Spinal cord (tissue), 10 donors: Measurements from ENCODE around the gene COL23A1. TPM values are rescaled to one million over a fixed set of nuclear protein-coding genes. Genes with fewer than 3 reads are reported as not detected.

ENCODE experiments used
- DNase-seq, 6 donors: peaks; one replicate each; pipeline versions ENCODE4 v3.0.0 to v3.0.0-alpha.2; 2013 to 2015; ENCODE audit warnings: low spot score in 6 of 6, low read depth in 4 of 6
- H3K27ac ChIP-seq: one replicate; pipeline ENCODE4 v1.5.1; 2013; ENCODE audit warnings: low read depth, low read length, control low read depth
- H3K27me3 ChIP-seq: one replicate; pipeline ENCODE4 v1.6.1; 2013; ENCODE audit warnings: low read length; ENCODE audit not compliant: control insufficient read depth, insufficient read depth
- H3K36me3 ChIP-seq: one replicate; pipeline ENCODE4 v1.6.1; 2013; ENCODE audit warnings: low read length; ENCODE audit not compliant: control insufficient read depth, insufficient read depth
- H3K4me1 ChIP-seq: one replicate; pipeline ENCODE4 v1.6.1; 2013; ENCODE audit warnings: low read length; ENCODE audit not compliant: control insufficient read depth, insufficient read depth
- H3K4me3 ChIP-seq: one replicate; pipeline ENCODE4 v1.5.1; 2013; ENCODE audit warnings: low read depth, low read length, control low read depth
- H3K9me3 ChIP-seq: one replicate; pipeline ENCODE4 v1.6.1; 2013; ENCODE audit warnings: low read length; ENCODE audit not compliant: control insufficient read depth, insufficient read depth
- WGBS: methylation state at CpG from one replicate; pipeline ENCODE4 v1.1.5; 2013; ENCODE audit warnings: missing lambda C conversion rate; ENCODE audit not compliant: insufficient coverage; 5-methylcytosine and 5-hydroxymethylcytosine counted together
- polyA plus RNA-seq, 2 donors: library from polyadenylated mRNA; unstranded; fragments of 120-200 nt; gene quantifications; one replicate each; pipeline ENCODE4 v1.2.1, GENCODE V29; 2013; ENCODE audit not compliant: insufficient read length in 2 of 2
- total RNA-seq, 2 donors: library from RNA; depleted of rRNA in 1 of 2; stranded (reverse); fragments of 120-200 nt in 1 of 2; fragments of >200 nt in 1 of 2; gene quantifications; one replicate each; pipeline versions ENCODE4 v1.2.3 to v1.2.4, GENCODE V29; 2013 to 2014
- donor health status: healthy.

The COL23A1 gene
- total and polyA plus RNA-seq, 4 donors = 2.8 to 9.7 (median 8.0) TPM

DNA sequence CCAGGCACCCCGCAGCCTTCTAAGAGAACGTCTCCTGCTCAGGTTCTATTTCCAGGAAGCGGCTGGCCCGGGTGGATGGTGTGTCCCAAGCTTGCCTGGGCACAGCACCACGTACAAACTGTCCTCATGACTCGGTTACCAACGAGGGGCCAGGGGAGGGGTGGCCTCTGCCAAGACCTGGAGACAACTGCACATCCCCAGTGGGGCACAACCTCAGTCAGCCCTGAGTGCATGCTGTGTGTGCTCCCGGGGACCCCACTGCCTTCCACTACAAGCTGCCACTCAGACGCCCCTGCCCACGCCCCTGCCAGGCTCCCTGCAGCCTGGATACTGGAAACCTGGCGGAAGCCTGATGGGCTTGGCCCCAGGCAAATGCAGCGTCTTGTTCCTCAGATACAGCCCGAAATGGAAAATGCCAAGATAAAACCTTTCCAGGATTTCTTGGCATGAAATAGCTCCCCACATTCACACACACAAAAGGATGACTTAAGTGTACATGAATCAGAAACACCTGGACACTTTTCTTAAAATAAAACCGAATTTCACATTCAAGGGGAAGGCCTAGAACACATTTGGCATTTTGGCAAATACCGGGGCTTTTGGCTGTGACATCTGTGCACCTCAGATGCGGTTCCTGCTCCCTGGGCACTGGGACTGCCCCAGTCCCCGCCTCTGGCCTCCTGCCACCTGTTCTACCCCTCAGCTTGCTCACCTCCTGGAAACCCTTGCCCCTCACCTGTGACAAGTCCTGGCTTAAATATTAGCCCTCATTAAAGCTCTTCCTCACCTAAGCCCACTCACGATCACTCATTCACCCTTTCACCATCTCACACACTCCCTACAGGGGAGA is 62.5 kb downstream of the COL23A1 start:
- peak in 2 of 6 donors; percentile 8 to 41 for DNase-seq
- Histone ChIP-seq H3K4me3 (no peak overlapping the region), H3K36me3 (no peaks in the 10 kb centered on the region), H3K4me1 (peaks cover 21% of the 10 kb centered on the region), H3K27me3 (no peaks in the 10 kb centered on the region), H3K9me3 (no peaks in the 10 kb centered on the region), H3K27ac (no peak overlapping the region)
- WGBS = 59% methylated on average over 17 of the region's 18 CpGs

- Histone ChIP-seq H3K27me3 (no peaks in the 10 kb centered on the region), H3K9me3 (no peaks in the 10 kb centered on the region), H3K4me1 (peaks cover 21% of the 10 kb centered on the region), H3K27ac (no peak overlapping the region), H3K4me3 (no peak overlapping the region), H3K36me3 (no peaks in the 10 kb centered on the region)
- DNase-seq = no peak
- 72% methylated on average over 10 of the region's 14 CpGs for WGBS
These were observed 63.3 kb downstream of the COL23A1 start for GRCh38 chr5:178526773-178527457.

- H3K4me3 ChIP-seq = no peak overlapping the region
- no peak for DNase-seq
- H3K27me3 ChIP-seq = no peaks in the 10 kb centered on the region
- 87% methylated on average over 11 of the region's 12 CpGs for WGBS
- H3K27ac ChIP-seq = no peak overlapping the region
- H3K36me3 ChIP-seq = no peaks in the 10 kb centered on the region
- no peaks in the 10 kb centered on the region for H3K9me3 ChIP-seq
- peaks cover 21% of the 10 kb centered on the region for H3K4me1 ChIP-seq
These were observed 64.1 kb downstream of the COL23A1 start for GRCh38 chr5:178525906-178526732.

- H3K4me3 ChIP-seq = no peak overlapping the region
- H3K9me3 ChIP-seq = no peaks in the 10 kb centered on the region
- 90% methylated on average over 9 of the region's 10 CpGs for WGBS
- peaks cover 21% of the 10 kb centered on the region for H3K4me1 ChIP-seq
- DNase-seq = no peak
- no peaks in the 10 kb centered on the region for H3K36me3 ChIP-seq
- no peak overlapping the region for H3K27ac ChIP-seq
- no peaks in the 10 kb centered on the region for H3K27me3 ChIP-seq
These were observed 65.9 kb downstream of the COL23A1 start for GRCh38 chr5:178524093-178524882.

GRCh38 chr5:178522361-178522760 is 67.8 kb downstream of the COL23A1 start:
- 96% methylated on average over 14 of the region's 14 CpGs for WGBS
- peaks cover 16% of the 10 kb centered on the region for H3K4me1 ChIP-seq
- no peak overlapping the region for H3K27ac ChIP-seq
- no peaks in the 10 kb centered on the region for H3K9me3 ChIP-seq
- H3K36me3 ChIP-seq = no peaks in the 10 kb centered on the region
- H3K4me3 ChIP-seq = no peak overlapping the region
- DNase-seq = no peak
- no peaks in the 10 kb centered on the region for H3K27me3 ChIP-seq

- Histone ChIP-seq H3K36me3 (no peaks in the 10 kb centered on the region), H3K9me3 (no peaks in the 10 kb centered on the region), H3K27me3 (no peaks in the 10 kb centered on the region), H3K27ac (no peak overlapping the region), H3K4me3 (no peak overlapping the region), H3K4me1 (peaks cover 1% of the 10 kb centered on the region)
- no CpG with 5 or more reads among the region's 4 CpGs for WGBS
- no peak for DNase-seq
These were observed 69.3 kb downstream of the COL23A1 start for GRCh38 chr5:178520851-178521250.

DNA sequence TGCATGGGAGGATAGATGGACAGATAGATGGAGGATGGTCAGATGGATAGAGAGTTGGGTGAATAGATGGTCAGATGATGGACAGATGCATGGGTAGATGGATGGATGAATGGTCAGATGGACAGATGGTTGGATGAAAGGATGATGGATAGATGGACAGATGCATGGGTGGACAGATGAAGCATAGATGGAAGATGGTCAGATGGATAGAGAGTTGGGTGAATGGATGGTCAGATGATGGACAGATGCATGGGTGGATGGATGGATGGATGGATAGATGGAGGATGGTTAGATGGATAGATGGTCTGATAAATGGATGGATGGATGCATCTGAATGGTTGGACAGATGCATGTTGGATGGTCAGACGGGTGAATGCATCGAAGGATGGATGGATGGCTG is 70.4 kb downstream of the COL23A1 start:
- H3K36me3 ChIP-seq = no peaks in the 10 kb centered on the region
- H3K4me1 ChIP-seq = no peaks in the 10 kb centered on the region
- 100% methylated on average over 2 of the region's 2 CpGs for WGBS
- H3K27ac ChIP-seq = no peak overlapping the region
- no peaks in the 10 kb centered on the region for H3K27me3 ChIP-seq
- no peak overlapping the region for H3K4me3 ChIP-seq
- H3K9me3 ChIP-seq = no peaks in the 10 kb centered on the region
- no peak for DNase-seq

GRCh38 chr5:178519155-178519554 is 71.0 kb downstream of the COL23A1 start:
- Histone ChIP-seq H3K4me3 (no peak overlapping the region), H3K27me3 (no peaks in the 10 kb centered on the region), H3K4me1 (no peaks in the 10 kb centered on the region), H3K9me3 (no peaks in the 10 kb centered on the region), H3K27ac (no peak overlapping the region), H3K36me3 (no peaks in the 10 kb centered on the region)
- DNase-seq = no peak
- WGBS = 96% methylated on average over 5 of the region's 6 CpGs
